HepG2 (cell line): ENCODE measurements around the gene PPP2R1B. TPM values are rescaled to one million over a fixed set of nuclear protein-coding genes. Genes with fewer than 3 reads are reported as not detected.
A peak's percentile ranks its signal among the peaks of the same experiment; 100 is the strongest.

Source experiments
- CCDC6 ChIP-seq: sonication (generic); formaldehyde crosslinking; IDR thresholded peaks from 2 replicates; pipeline ENCODE4 v1.8.1; 2022; ENCODE audit warnings: mild to moderate bottlenecking, missing genetic modification reagents, moderate library complexity
- CREM ChIP-seq, 2 experiments: sonication (generic) in 1 of 2; formaldehyde crosslinking in 1 of 2; IDR thresholded peaks; 2 replicates each; pipeline versions ENCODE4 v1.4.0 to v1.6.1; 2016 to 2020; ENCODE audit warnings: antibody characterized with exemption in 1 of 2, mild to moderate bottlenecking in 1 of 2, missing genetic modification reagents in 1 of 2
- DPF2 ChIP-seq: sonication (generic); formaldehyde crosslinking; IDR thresholded peaks from 2 replicates; pipeline ENCODE4 v1.4.0; 2020; ENCODE audit warnings: mild to moderate bottlenecking, low read depth, missing genetic modification reagents, borderline replicate concordance
- E2F2 ChIP-seq: sonication (generic); formaldehyde crosslinking; IDR thresholded peaks from 2 replicates; pipeline ENCODE4 v1.4.0; 2020; ENCODE audit warnings: missing genetic modification reagents, borderline replicate concordance
- GATAD1 ChIP-seq: IDR thresholded peaks from 2 replicates; pipeline ENCODE4 v1.6.1; 2016; ENCODE audit warnings: missing genetic modification reagents, missing compliant biosample characterization
- HMG20A ChIP-seq: IDR thresholded peaks from 2 replicates; pipeline ENCODE4 v1.6.1; 2016; ENCODE audit warnings: borderline replicate concordance
- ISX ChIP-seq: sonication (generic); formaldehyde crosslinking; conservative IDR thresholded peaks from 2 replicates; pipeline ENCODE4 v1.5.0; 2020; ENCODE audit warnings: missing genetic modification reagents
- NKX3-1 ChIP-seq: sonication (generic); formaldehyde crosslinking; IDR thresholded peaks from 2 replicates; pipeline ENCODE4 v1.5.0; 2020; ENCODE audit warnings: missing genetic modification reagents
- PPARG ChIP-seq: conservative IDR thresholded peaks from 2 replicates; pipeline ENCODE4 v1.6.1; 2016; ENCODE audit warnings: missing biosample characterization, missing genetic modification reagents
- ZFX ChIP-seq: sonication (generic); formaldehyde crosslinking; IDR thresholded peaks from 2 replicates; pipeline ENCODE4 v1.4.0; 2020; ENCODE audit warnings: mild to moderate bottlenecking, low read depth, missing genetic modification reagents, moderate library complexity
- ZGPAT ChIP-seq: IDR thresholded peaks from 2 replicates; pipeline ENCODE4 v1.6.1; 2016; ENCODE audit warnings: mild to moderate bottlenecking
- ZKSCAN1 ChIP-seq: fragments of 150-350 bp; IDR thresholded peaks from 2 replicates; pipeline ENCODE4 v1.6.1; 2014; ENCODE audit warnings: low read length
- ZNF225 ChIP-seq: sonication (generic); formaldehyde crosslinking; IDR thresholded peaks from 2 replicates; pipeline ENCODE4 v1.4.0; 2020; ENCODE audit warnings: mild to moderate bottlenecking, missing genetic modification reagents
- ZNF24 ChIP-seq: fragments of 450-650 bp; IDR thresholded peaks from 2 replicates; pipeline ENCODE4 v1.6.1; 2017; ENCODE audit warnings: antibody characterized with exemption, mild to moderate bottlenecking
- ZNF441 ChIP-seq: sonication (generic); formaldehyde crosslinking; IDR thresholded peaks from 2 replicates; pipeline ENCODE4 v1.7.0; 2021; ENCODE audit warnings: missing genetic modification reagents, borderline replicate concordance
- ZNF674 ChIP-seq: sonication (generic); formaldehyde crosslinking; IDR thresholded peaks from 2 replicates; pipeline ENCODE4 v1.5.0; 2020; ENCODE audit warnings: low read depth, mild to moderate bottlenecking, missing genetic modification reagents
- ZNF883 ChIP-seq: sonication (generic); formaldehyde crosslinking; IDR thresholded peaks from 2 replicates; pipeline ENCODE4 v1.5.1; 2020; ENCODE audit warnings: mild to moderate bottlenecking, missing genetic modification reagents; ENCODE audit errors: not compliant biosample characterization
- ZSCAN22 ChIP-seq: sonication (generic); formaldehyde crosslinking; IDR thresholded peaks from 2 replicates; pipeline ENCODE4 v1.4.0; 2020; ENCODE audit warnings: mild to moderate bottlenecking, missing genetic modification reagents
- polyA plus RNA-seq, 8 experiments: library from polyadenylated mRNA; depleted of rRNA in 3 of 8; stranded (reverse) in 7 of 8; unstranded in 1 of 8; fragments of >200 nt; fragmentation: Illumina TruSeq in 4 of 8; extraction: Trizol in 4 of 8; gene quantifications; 2 replicates each; pipeline versions ENCODE4 v1.2.1 to v1.2.3, GENCODE V29; 2011 to 2016; ENCODE audit warnings: low read depth in 4 of 8, missing spikeins in 1 of 8, mixed read lengths in 1 of 8; ENCODE audit not compliant: insufficient read depth in 1 of 8
- total RNA-seq, 5 experiments: library from RNA; depleted of rRNA; stranded (reverse); fragments of >200 nt; fragmentation: Illumina TruSeq; extraction: Trizol; gene quantifications; 2 replicates each; pipeline ENCODE4 v1.2.3, GENCODE V29; 2016; ENCODE audit warnings: low read depth in 1 of 5
- TF ChIP-seq, protein P1 (sequence below): sonication (generic); formaldehyde crosslinking; IDR thresholded peaks from 2 replicates; pipeline ENCODE4 v1.9.0; 2021; ENCODE audit warnings: missing genetic modification reagents, borderline replicate concordance
- TF ChIP-seq, protein P2 (sequence below): sonication (generic); formaldehyde crosslinking; IDR thresholded peaks from 2 replicates; pipeline ENCODE4 v1.5.0; 2020; ENCODE audit warnings: missing genetic modification reagents
- TF ChIP-seq, protein P3 (sequence below): sonication (generic); formaldehyde crosslinking; IDR thresholded peaks from 2 replicates; pipeline ENCODE4 v1.5.0; 2020; ENCODE audit warnings: mild to moderate bottlenecking, missing genetic modification reagents

The PPP2R1B gene
- total and polyA plus RNA-seq, 2 of the 13 experiments (the other 11 are each of a cell fraction or from before 2014, with no cell fraction given), result 22.1 to 56.8 TPM

- TF ChIP-seq ZNF674 (no peak), E2F2 (CRISPR knock-in tag) (no peak), ZNF883 (no peak), ZNF225 (CRISPR knock-in tag) (no peak), ISX (CRISPR knock-in tag) (no peak), PPARG (CRISPR knock-in tag) (peak; percentile 71), CREM (IDR thresholded peaks at IDR 0.05) (peak; percentile 79), CREM (CRISPR knock-in tag; IDR thresholded peaks at IDR 0.05) (no peak), HMG20A (CRISPR knock-in tag) (no peak), ZNF24 (no peak), ZKSCAN1 (no peak), ZFX (CRISPR knock-in tag) (peak; percentile 20; the same call in 1 of the 2 replicates), GATAD1 (CRISPR knock-in tag) (peak; percentile 31), NKX3-1 (no peak; the same call in 1 of the 2 replicates), ZSCAN22 (peak; percentile 63; the same call in 1 of the 2 replicates), ZNF441 (CRISPR knock-in tag) (no peak), CCDC6 (CRISPR knock-in tag) (no peak), DPF2 (CRISPR knock-in tag) (peak; percentile 49; the same call in 1 of the 2 replicates), ZGPAT (peak; percentile 58)
- TF ChIP-seq, protein P1, sequence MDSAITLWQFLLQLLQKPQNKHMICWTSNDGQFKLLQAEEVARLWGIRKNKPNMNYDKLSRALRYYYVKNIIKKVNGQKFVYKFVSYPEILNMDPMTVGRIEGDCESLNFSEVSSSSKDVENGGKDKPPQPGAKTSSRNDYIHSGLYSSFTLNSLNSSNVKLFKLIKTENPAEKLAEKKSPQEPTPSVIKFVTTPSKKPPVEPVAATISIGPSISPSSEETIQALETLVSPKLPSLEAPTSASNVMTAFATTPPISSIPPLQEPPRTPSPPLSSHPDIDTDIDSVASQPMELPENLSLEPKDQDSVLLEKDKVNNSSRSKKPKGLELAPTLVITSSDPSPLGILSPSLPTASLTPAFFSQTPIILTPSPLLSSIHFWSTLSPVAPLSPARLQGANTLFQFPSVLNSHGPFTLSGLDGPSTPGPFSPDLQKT (CRISPR knock-in tag), result no peak
- TF ChIP-seq, protein P2, sequence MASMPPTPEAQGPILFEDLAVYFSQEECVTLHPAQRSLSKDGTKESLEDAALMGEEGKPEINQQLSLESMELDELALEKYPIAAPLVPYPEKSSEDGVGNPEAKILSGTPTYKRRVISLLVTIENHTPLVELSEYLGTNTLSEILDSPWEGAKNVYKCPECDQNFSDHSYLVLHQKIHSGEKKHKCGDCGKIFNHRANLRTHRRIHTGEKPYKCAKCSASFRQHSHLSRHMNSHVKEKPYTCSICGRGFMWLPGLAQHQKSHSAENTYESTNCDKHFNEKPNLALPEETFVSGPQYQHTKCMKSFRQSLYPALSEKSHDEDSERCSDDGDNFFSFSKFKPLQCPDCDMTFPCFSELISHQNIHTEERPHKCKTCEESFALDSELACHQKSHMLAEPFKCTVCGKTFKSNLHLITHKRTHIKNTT (CRISPR knock-in tag), result no peak
- TF ChIP-seq, protein P3, sequence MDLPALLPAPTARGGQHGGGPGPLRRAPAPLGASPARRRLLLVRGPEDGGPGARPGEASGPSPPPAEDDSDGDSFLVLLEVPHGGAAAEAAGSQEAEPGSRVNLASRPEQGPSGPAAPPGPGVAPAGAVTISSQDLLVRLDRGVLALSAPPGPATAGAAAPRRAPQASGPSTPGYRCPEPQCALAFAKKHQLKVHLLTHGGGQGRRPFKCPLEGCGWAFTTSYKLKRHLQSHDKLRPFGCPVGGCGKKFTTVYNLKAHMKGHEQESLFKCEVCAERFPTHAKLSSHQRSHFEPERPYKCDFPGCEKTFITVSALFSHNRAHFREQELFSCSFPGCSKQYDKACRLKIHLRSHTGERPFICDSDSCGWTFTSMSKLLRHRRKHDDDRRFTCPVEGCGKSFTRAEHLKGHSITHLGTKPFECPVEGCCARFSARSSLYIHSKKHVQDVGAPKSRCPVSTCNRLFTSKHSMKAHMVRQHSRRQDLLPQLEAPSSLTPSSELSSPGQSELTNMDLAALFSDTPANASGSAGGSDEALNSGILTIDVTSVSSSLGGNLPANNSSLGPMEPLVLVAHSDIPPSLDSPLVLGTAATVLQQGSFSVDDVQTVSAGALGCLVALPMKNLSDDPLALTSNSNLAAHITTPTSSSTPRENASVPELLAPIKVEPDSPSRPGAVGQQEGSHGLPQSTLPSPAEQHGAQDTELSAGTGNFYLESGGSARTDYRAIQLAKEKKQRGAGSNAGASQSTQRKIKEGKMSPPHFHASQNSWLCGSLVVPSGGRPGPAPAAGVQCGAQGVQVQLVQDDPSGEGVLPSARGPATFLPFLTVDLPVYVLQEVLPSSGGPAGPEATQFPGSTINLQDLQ (CRISPR knock-in tag), result no peak
These were observed 11.2 kb upstream of the PPP2R1B start (continued) for GRCh38 chr11:111777094-111778046.
